GM12878 (cell line): Measurements from ENCODE around the gene B3GALT6. TPM values are rescaled to one million over a fixed set of nuclear protein-coding genes. Genes with fewer than 3 reads are reported as not detected.

ENCODE experiments used
- ATAC-seq: fragments of 200-7000 bp; cut with Tn5 transposase; 3 replicates; pipeline ENCODE4 v1.9.1; 2020; ENCODE audit warnings: mild to moderate bottlenecking, moderate library complexity
- BruUV-seq: library from RNA; stranded (reverse); fragments of 400-500 nt; replicated peaks from 2 replicates; lab custom pipeline; 2021; lab: Mats Ljungman, UMichigan
- CTCF ChIA-PET: fragments of 300-600 bp; sonication (Branson Sonifier 250); formaldehyde crosslinking; extraction: SDS; loops from one replicate; lab custom pipeline; 2021; ENCODE audit warnings: inconsistent platforms; lab: Yijun Ruan, JAX
- POLR2A ChIA-PET: fragments of 350-600 bp; formaldehyde crosslinking; extraction: SDS; loops from one replicate; lab custom pipeline; 2021; ENCODE audit warnings: inconsistent platforms; lab: Charles Lee
- RAD21 ChIA-PET: fragments of 300-600 bp; sonication (Branson Sonifier 250); formaldehyde crosslinking; loops from one replicate; lab custom pipeline; 2023; ENCODE audit warnings: antibody characterized with exemption; ENCODE audit not compliant: unreplicated experiment; lab: Charles Lee
- SMC1A ChIA-PET: fragments of 300-600 bp; sonication (Branson Sonifier 250); formaldehyde crosslinking; loops from one replicate; lab custom pipeline; 2023; ENCODE audit not compliant: unreplicated experiment, uncharacterized antibody; lab: Charles Lee
- DNase-seq: peaks from one replicate; pipeline ENCODE4 v3.0.0-alpha.2; 2011; ENCODE audit warnings: low read depth, low spot score
- FAIRE-seq: peaks from 3 replicates; lab custom pipeline; 2011; peaks lifted over from hg19 to GRCh38; lab: Jason Lieb, UNC
- H2AFZ ChIP-seq: 2 replicates; pipeline ENCODE4 v1.6.0; 2011; ENCODE audit warnings: low read depth, low read length, control low read depth; ENCODE audit not compliant: control insufficient read depth
- H3K27ac ChIP-seq: 2 replicates; pipeline ENCODE4 v1.5.1; 2011; ENCODE audit warnings: control low read depth; ENCODE audit not compliant: control insufficient read depth, insufficient read depth
- H3K27me3 ChIP-seq, 2 experiments: replicated peaks in 1 of 2; 2 replicates each; pipeline versions ENCODE4 v1.6.0 to v1.6.1; 2011; ENCODE audit warnings: low read length in 1 of 2; ENCODE audit not compliant: control insufficient read depth in 2 of 2, insufficient read depth in 2 of 2
- H3K36me3 ChIP-seq, 2 experiments: 2 replicates each; pipeline ENCODE4 v1.5.1; 2011; ENCODE audit warnings: low read length in 1 of 2; ENCODE audit not compliant: control insufficient read depth in 2 of 2, insufficient read depth in 2 of 2
- H3K4me1 ChIP-seq: 2 replicates; pipeline ENCODE4 v1.6.1; 2011; ENCODE audit warnings: mild to moderate bottlenecking, low read length, moderate library complexity, mixed read lengths; ENCODE audit not compliant: control insufficient read depth, insufficient read depth
- H3K4me2 ChIP-seq: 2 replicates; pipeline ENCODE4 v1.6.0; 2011; ENCODE audit warnings: control low read depth; ENCODE audit not compliant: control insufficient read depth, insufficient read depth
- H3K4me3 ChIP-seq: fragments of 200-600 bp; sonication (generic); 2 replicates; pipeline ENCODE4 v1.5.1; 2016
- H3K79me2 ChIP-seq: 2 replicates; pipeline ENCODE4 v1.6.0; 2011; ENCODE audit warnings: low read length; ENCODE audit not compliant: control insufficient read depth, insufficient read depth
- H3K9ac ChIP-seq: 2 replicates; pipeline ENCODE4 v1.8.0; 2011; ENCODE audit warnings: low read length, control low read depth, mixed read lengths; ENCODE audit not compliant: control insufficient read depth, insufficient read depth
- H3K9me3 ChIP-seq: replicated peaks from 3 replicates; pipeline ENCODE4 v1.5.1; 2011; ENCODE audit warnings: mild to moderate bottlenecking, low read length; ENCODE audit not compliant: control insufficient read depth, insufficient read depth
- H4K20me1 ChIP-seq: 2 replicates; pipeline ENCODE4 v1.6.0; 2011; ENCODE audit not compliant: control insufficient read depth, insufficient read depth
- CHD4 ChIP-seq: fragments of 200-600 bp; sonication (generic); IDR thresholded peaks from 2 replicates; pipeline ENCODE4 v1.6.1; 2016; ENCODE audit warnings: mild to moderate bottlenecking
- CUX1 ChIP-seq: IDR thresholded peaks from 2 replicates; pipeline ENCODE4 v1.6.1; 2012; ENCODE audit warnings: improper control_type of control experiment, low read depth, low read length; ENCODE audit not compliant: insufficient replicate concordance
- EGR1 ChIP-seq, 2 experiments: IDR thresholded peaks; 1 replicate in 1 of 2; 2 replicates in 1 of 2; pipeline ENCODE4 v1.6.1; 2011 to 2012; ENCODE audit warnings: low read depth in 2 of 2, low read length in 2 of 2, borderline replicate concordance in 1 of 2, mild to moderate bottlenecking in 1 of 2, moderate library complexity in 1 of 2
- JUNB ChIP-seq: IDR thresholded peaks from 2 replicates; pipeline ENCODE4 v1.6.1; 2016; ENCODE audit warnings: antibody characterized with exemption, mild to moderate bottlenecking
- JUND ChIP-seq: IDR thresholded peaks from 2 replicates; pipeline ENCODE4 v1.6.1; 2012; ENCODE audit warnings: low read depth, mild to moderate bottlenecking, low read length, improper control_type of control experiment, moderate library complexity
- KDM1A ChIP-seq: fragments of 200-600 bp; sonication (generic); IDR thresholded peaks from 2 replicates; pipeline ENCODE4 v1.6.1; 2016; ENCODE audit warnings: borderline replicate concordance
- KLF5 ChIP-seq: fragments of 450-650 bp; IDR thresholded peaks from 2 replicates; pipeline ENCODE4 v1.6.1; 2014; ENCODE audit warnings: mild to moderate bottlenecking; ENCODE audit not compliant: partially characterized antibody
- MTA3 ChIP-seq: IDR thresholded peaks from 2 replicates; pipeline ENCODE4 v1.6.1; 2012; ENCODE audit warnings: low read length, inconsistent platforms, borderline replicate concordance
- NBN ChIP-seq: fragments of 450-650 bp; IDR thresholded peaks from 2 replicates; pipeline ENCODE4 v1.6.1; 2016
- PAX5 ChIP-seq: IDR thresholded peaks from 2 replicates; pipeline ENCODE4 v1.6.1; 2011; ENCODE audit warnings: low read depth, low read length, borderline replicate concordance
- SMAD5 ChIP-seq: IDR thresholded peaks from 2 replicates; pipeline ENCODE4 v1.6.1; 2016; ENCODE audit warnings: antibody characterized with exemption, low read depth
- SMARCA5 ChIP-seq: fragments of 450-650 bp; IDR thresholded peaks from 2 replicates; pipeline ENCODE4 v1.6.1; 2017; ENCODE audit warnings: mild to moderate bottlenecking
- SREBF2 ChIP-seq: IDR thresholded peaks from 2 replicates; pipeline ENCODE4 v1.6.1; 2012; ENCODE audit warnings: mild to moderate bottlenecking, low read length
- STAT3 ChIP-seq: IDR thresholded peaks from 2 replicates; pipeline ENCODE4 v1.6.1; 2011; ENCODE audit warnings: low read depth, low read length, improper control_type of control experiment
- TAF1 ChIP-seq: IDR thresholded peaks from 2 replicates; pipeline ENCODE4 v1.6.1; 2011; ENCODE audit warnings: mild to moderate bottlenecking, low read depth, low read length, borderline replicate concordance
- TARDBP ChIP-seq: IDR thresholded peaks from 2 replicates; pipeline ENCODE4 v1.6.1; 2016; ENCODE audit warnings: borderline replicate concordance
- TBL1XR1 ChIP-seq: IDR thresholded peaks from 2 replicates; pipeline ENCODE4 v1.6.1; 2012; ENCODE audit warnings: low read depth, low read length, improper control_type of control experiment
- TCF12 ChIP-seq: IDR thresholded peaks from 2 replicates; pipeline ENCODE4 v1.6.1; 2011; ENCODE audit warnings: low read depth, mild to moderate bottlenecking, low read length
- TCF3 ChIP-seq: IDR thresholded peaks from 2 replicates; pipeline ENCODE4 v1.6.1; 2012; ENCODE audit warnings: low read depth, mild to moderate bottlenecking, low read length, borderline replicate concordance; ENCODE audit not compliant: insufficient read depth
- TCF7 ChIP-seq: IDR thresholded peaks from 2 replicates; pipeline ENCODE4 v1.6.1; 2014; ENCODE audit warnings: antibody characterized with exemption, borderline replicate concordance
- ZNF384 ChIP-seq: IDR thresholded peaks from 2 replicates; pipeline ENCODE4 v1.6.1; 2012; ENCODE audit warnings: low read depth, mild to moderate bottlenecking, low read length, improper control_type of control experiment, borderline replicate concordance
- ZZZ3 ChIP-seq: IDR thresholded peaks from 2 replicates; pipeline ENCODE4 v1.6.1; 2011; ENCODE audit warnings: low read depth; ENCODE audit not compliant: control insufficient read depth, insufficient read length
- WGBS: methylation state at CpG from one replicate; pipeline ENCODE4 v1.1.6; 2016; ENCODE audit warnings: low lambda C conversion rate; ENCODE audit not compliant: insufficient replicate concordance, insufficient coverage; ENCODE audit errors: missing lambda C conversion rate; 5-methylcytosine and 5-hydroxymethylcytosine counted together
- in situ Hi-C: fragments of 300-500 bp; cut with MboI; formaldehyde crosslinking; loops from 9 replicates; pipeline ENCODE4 v1.14.3; 2018; ENCODE audit warnings: mixed read lengths
- intact Hi-C: fragments of 100-400 bp; cut with micrococcal nuclease; formaldehyde crosslinking; loops from one replicate; pipeline ENCODE4 v1.14.2; 2022; ENCODE audit not compliant: unreplicated experiment
- polyA plus RNA-seq, 11 experiments: library from polyadenylated mRNA; depleted of rRNA in 4 of 11; unstranded in 6 of 11; stranded (reverse) in 5 of 11; fragments of >200 nt; fragmentation: Nextera tagmentation in 4 of 11; fragmentation: Illumina TruSeq in 1 of 11; extraction: Ambion mirVana in 4 of 11; extraction: Trizol in 1 of 11; gene quantifications; 1 replicate in 1 of 11; 2 replicates in 10 of 11; pipeline versions ENCODE4 v1.2.1 to v1.2.3, GENCODE V29; 2011 to 2016; ENCODE audit warnings: inconsistent platforms in 2 of 11, missing spikeins in 2 of 11, low read depth in 1 of 11
- total RNA-seq, 4 experiments: library from RNA; depleted of rRNA in 3 of 4; stranded (reverse); fragments of >200 nt in 3 of 4; fragmentation: Illumina TruSeq in 1 of 4; extraction: Trizol in 1 of 4; gene quantifications; 2 replicates each; pipeline versions ENCODE4 v1.2.1 to v1.2.3, GENCODE V29; 2013 to 2021

Gene B3GALT6
- total and polyA plus RNA-seq, 10 of the 15 experiments (the other 5 are each of a cell fraction or from before 2014, with no cell fraction given): 0.53 to 20.8 (median 4.5) TPM

DNA sequence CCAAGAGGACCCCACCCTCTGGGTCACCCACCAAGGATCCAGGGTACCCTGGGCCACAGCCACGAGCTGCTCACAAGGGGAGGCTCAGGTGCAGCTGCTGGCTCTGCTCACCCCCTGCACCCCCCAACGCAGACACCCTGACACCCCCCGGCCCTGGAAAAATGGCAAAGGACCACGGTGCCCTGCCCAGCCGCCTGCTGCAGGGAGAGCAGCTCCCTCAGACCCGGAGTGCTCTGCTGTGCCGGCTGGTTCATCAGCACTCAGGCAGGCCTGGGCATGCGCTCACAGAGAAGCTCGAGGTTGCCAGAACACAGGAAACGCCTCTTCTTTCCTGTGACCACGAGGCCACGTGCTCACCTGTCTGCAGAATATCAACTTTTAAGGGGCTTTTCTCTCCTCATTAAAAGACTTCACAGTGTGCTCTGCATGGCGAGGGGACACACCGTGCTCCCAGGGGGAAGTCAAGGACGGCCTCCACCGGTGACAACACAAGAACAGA is 18.8 kb downstream of the B3GALT6 start:
- ATAC-seq: peak; percentile 97
- no peak overlapping the region for H3K4me3 ChIP-seq
- peaks cover 0 to 9% of the 10 kb centered on the region in 2 experiments; a peak in 3 of 4 replicates for H3K36me3 ChIP-seq
- intact Hi-C loops (loop anchor here (1.0 kb wide), 1 partner anchor 129 kb away; no protein-coding TSS in a partner anchor), in situ Hi-C loops (loop anchor here (5.0 kb wide), 1 partner anchor 134 kb away; the partner anchor contains the start of gene C1orf159)
- no peaks in the 10 kb centered on the region for H4K20me1 ChIP-seq
- ChIA-PET CTCF (interaction anchor here (0.7 to 4.0 kb wide), 22 partner anchors 10 to 237 kb away, joined by 3 to 100 read pairs (median 4); partner anchors contain the start of genes B3GALT6, ISG15, SDF4 and UBE2J2), RAD21 (interaction anchor here (0.7 to 4.0 kb wide), 23 partner anchors 10 to 237 kb away, joined by 3 to 92 read pairs (median 5); partner anchors contain the start of genes C1orf159 and ISG15), SMC1A (interaction anchor here (0.7 to 2.8 kb wide), 15 partner anchors 10 to 346 kb away, joined by 3 to 36 read pairs (median 4); no protein-coding TSS in a partner anchor), POLR2A (interaction anchor here (0.6 to 2.3 kb wide), 18 partner anchors 9 to 238 kb away, joined by 3 to 19 read pairs (median 4); partner anchors contain the start of genes AURKAIP1, ISG15, TNFRSF18 and UBE2J2)
- H3K4me2 ChIP-seq: peak overlapping the region; percentile 3
- no peaks in the 10 kb centered on the region for H3K79me2 ChIP-seq
- peak overlapping the region; percentile 57 for H3K9ac ChIP-seq
- no TSS peak for BruUV-seq
- peaks cover 1 to 5% of the 10 kb centered on the region in 2 experiments; a peak in 3 of 4 replicates for H3K27me3 ChIP-seq
- 6% methylated on average over 16 of the region's 16 CpGs for WGBS
- H3K27ac ChIP-seq: peak overlapping the region; percentile 82
- H2AFZ ChIP-seq: no peak overlapping the region; the same call in 1 of the 2 replicates
- H3K9me3 ChIP-seq: no peaks in the 10 kb centered on the region
- peak; percentile 53 for DNase-seq
- peak; percentile 85 for FAIRE-seq
- peaks cover 12% of the 10 kb centered on the region for H3K4me1 ChIP-seq
- TF ChIP-seq JUNB (no peak), MTA3 (no peak), TCF3 (no peak), SMAD5 (no peak), JUND (no peak), PAX5 (no peak), CHD4 (no peak), SMARCA5 (peak; percentile 2; the same call in 1 of the 2 replicates), TCF7 (no peak), SREBF2 (no peak), ZNF384 (no peak), TBL1XR1 (no peak; the same call in 1 of the 2 replicates), TARDBP (no peak), TAF1 (no peak), KLF5 (no peak), CUX1 (no peak), ZZZ3 (no peak), TCF12 (no peak), NBN (peak; percentile 78; the same call in 1 of the 2 replicates), STAT3 (no peak), EGR1 (IDR thresholded peaks at IDR 0.05; ENCODE audit: borderline replicate concordance in 1 of 2, low read depth in 2 of 2, low read length in 2 of 2) (0 out of 3 replicates have a peak, but pooled peaks of 1 of the 2 experiments have one; percentile 22), KDM1A (no peak)
